DOHH2 (cell line): ENCODE results near the gene TCHP.

Source experiments
- H3F3A ChIP-seq: fragments of 200-600 bp; sonication (generic), shearing (Covaris generic); 2 replicates; pipeline ENCODE4 v1.6.0; 2016; ENCODE audit warnings: antibody characterized with exemption, mild to moderate bottlenecking; ENCODE audit not compliant: control insufficient read depth, insufficient read depth
- H3K27ac ChIP-seq: fragments of 200-600 bp; sonication (generic); 2 replicates; pipeline ENCODE4 v1.5.1; 2014; ENCODE audit warnings: low read depth, mild to moderate bottlenecking, low read length, moderate library complexity
- H3K27me3 ChIP-seq: fragments of 200-600 bp; sonication (generic); 2 replicates; pipeline ENCODE4 v1.6.1; 2014; ENCODE audit warnings: mild to moderate bottlenecking, low read length, mixed read lengths; ENCODE audit not compliant: control insufficient read depth
- H3K36me3 ChIP-seq: fragments of 200-600 bp; sonication (generic); 2 replicates; pipeline ENCODE4 v1.6.1; 2014; ENCODE audit warnings: mild to moderate bottlenecking, low read length, moderate library complexity, mixed read lengths; ENCODE audit not compliant: control insufficient read depth
- H3K4me1 ChIP-seq: fragments of 200-600 bp; sonication (generic); 2 replicates; pipeline ENCODE4 v1.6.1; 2014; ENCODE audit warnings: mild to moderate bottlenecking, low read length, mixed read lengths; ENCODE audit not compliant: control insufficient read depth
- H3K4me2 ChIP-seq: fragments of 200-600 bp; sonication (generic); 2 replicates; pipeline ENCODE4 v1.6.0; 2014; ENCODE audit warnings: mild to moderate bottlenecking, low read length, moderate library complexity
- H3K4me3 ChIP-seq: fragments of 200-600 bp; sonication (generic); 2 replicates; pipeline ENCODE4 v1.5.1; 2014; ENCODE audit warnings: mild to moderate bottlenecking, low read length, mixed read lengths
- H3K79me2 ChIP-seq: fragments of 200-600 bp; sonication (generic); 2 replicates; pipeline ENCODE4 v1.6.1; 2014; ENCODE audit warnings: mild to moderate bottlenecking, low read length, mixed read lengths; ENCODE audit not compliant: control insufficient read depth
- H3K9me2 ChIP-seq: fragments of 200-600 bp; sonication (generic); replicated peaks from 2 replicates; pipeline ENCODE4 v1.6.1; 2014; ENCODE audit warnings: mild to moderate bottlenecking, low read length, mixed read lengths; ENCODE audit not compliant: control insufficient read depth
- H3K9me3 ChIP-seq: fragments of 200-600 bp; sonication (generic); 2 replicates; pipeline ENCODE4 v1.6.1; 2014; ENCODE audit warnings: antibody characterized with exemption, low read length, mixed read lengths; ENCODE audit not compliant: control insufficient read depth, insufficient read depth
- H4K20me1 ChIP-seq: fragments of 200-600 bp; sonication (generic); 2 replicates; pipeline ENCODE4 v1.6.0; 2014; ENCODE audit warnings: low read depth, mild to moderate bottlenecking, antibody characterized with exemption, low read length, moderate library complexity; ENCODE audit not compliant: control insufficient read depth, insufficient read depth
- EZH2phosphoT487 ChIP-seq: fragments of 200-600 bp; sonication (generic); IDR thresholded peaks from 2 replicates; pipeline ENCODE4 v1.6.1; 2017; ENCODE audit warnings: borderline replicate concordance, mild to moderate bottlenecking, antibody characterized with exemption, low read length, moderate library complexity, mixed read lengths
- TF ChIP-seq, protein P1 (sequence below): fragments of 200-600 bp; sonication (generic); IDR thresholded peaks from one replicate; pipeline ENCODE4 v1.5.1; 2014; ENCODE audit warnings: antibody characterized with exemption, mild to moderate bottlenecking, low read depth, low read length; ENCODE audit not compliant: poor library complexity, severe bottlenecking

TCHP gene

DNA sequence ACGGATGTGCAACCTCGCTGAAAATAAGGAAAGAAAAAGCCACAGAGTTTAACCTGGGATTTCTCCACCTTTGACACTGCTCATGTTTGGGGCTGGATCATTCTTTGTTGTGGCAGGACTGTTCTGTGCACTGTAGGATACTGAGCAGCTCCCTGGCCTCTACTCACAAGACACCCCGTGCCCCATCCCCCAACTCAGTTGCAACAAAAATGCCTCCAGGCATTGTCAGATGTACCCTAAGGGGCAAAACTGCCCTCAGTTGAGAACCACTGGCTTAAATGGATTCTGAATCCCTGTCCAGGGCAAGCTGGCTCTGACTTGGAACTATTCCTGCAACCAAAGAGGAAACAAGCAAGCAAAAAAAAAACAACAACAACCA lies 21.8 kb upstream of the TCHP start:
- Histone ChIP-seq H3K9me2 (no peaks in the 10 kb centered on the region), H3K4me3 (no peak overlapping the region), H3K36me3 (no peaks in the 10 kb centered on the region), H3K4me1 (peaks cover 57% of the 10 kb centered on the region), H4K20me1 (no peaks in the 10 kb centered on the region), H3F3A (no peaks in the 10 kb centered on the region), H3K79me2 (peaks cover 14% of the 10 kb centered on the region), H3K27me3 (peaks cover 2% of the 10 kb centered on the region; the same call in 1 of the 2 replicates), H3K9me3 (no peaks in the 10 kb centered on the region), H3K4me2 (no peak overlapping the region), H3K27ac (no peak overlapping the region)
- no peak for TF ChIP-seq EZH2phosphoT487
- TF ChIP-seq, protein P1, sequence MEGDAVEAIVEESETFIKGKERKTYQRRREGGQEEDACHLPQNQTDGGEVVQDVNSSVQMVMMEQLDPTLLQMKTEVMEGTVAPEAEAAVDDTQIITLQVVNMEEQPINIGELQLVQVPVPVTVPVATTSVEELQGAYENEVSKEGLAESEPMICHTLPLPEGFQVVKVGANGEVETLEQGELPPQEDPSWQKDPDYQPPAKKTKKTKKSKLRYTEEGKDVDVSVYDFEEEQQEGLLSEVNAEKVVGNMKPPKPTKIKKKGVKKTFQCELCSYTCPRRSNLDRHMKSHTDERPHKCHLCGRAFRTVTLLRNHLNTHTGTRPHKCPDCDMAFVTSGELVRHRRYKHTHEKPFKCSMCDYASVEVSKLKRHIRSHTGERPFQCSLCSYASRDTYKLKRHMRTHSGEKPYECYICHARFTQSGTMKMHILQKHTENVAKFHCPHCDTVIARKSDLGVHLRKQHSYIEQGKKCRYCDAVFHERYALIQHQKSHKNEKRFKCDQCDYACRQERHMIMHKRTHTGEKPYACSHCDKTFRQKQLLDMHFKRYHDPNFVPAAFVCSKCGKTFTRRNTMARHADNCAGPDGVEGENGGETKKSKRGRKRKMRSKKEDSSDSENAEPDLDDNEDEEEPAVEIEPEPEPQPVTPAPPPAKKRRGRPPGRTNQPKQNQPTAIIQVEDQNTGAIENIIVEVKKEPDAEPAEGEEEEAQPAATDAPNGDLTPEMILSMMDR, result no peak

DNA sequence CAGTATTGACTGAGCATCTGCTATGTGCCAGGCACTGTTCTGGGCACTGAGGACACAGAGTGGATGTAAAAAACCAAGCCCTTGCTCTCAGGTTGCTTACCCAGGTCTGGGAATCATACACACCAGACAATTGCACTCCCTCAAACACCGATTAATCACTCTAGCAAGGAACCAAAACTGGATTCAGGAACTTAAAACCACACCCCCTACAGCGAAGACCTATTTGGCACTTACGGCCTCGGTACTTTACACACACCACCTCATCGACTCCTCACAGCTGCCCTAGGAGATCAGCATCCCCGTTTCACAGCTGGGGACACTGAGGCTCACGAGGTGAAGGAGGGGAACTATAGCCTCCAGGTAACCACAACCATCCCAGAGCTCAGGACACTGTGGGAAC lies 21.3 kb upstream of the TCHP start:
- Histone ChIP-seq H3F3A (no peaks in the 10 kb centered on the region), H4K20me1 (no peaks in the 10 kb centered on the region), H3K79me2 (peaks cover 14% of the 10 kb centered on the region), H3K4me1 (peaks cover 57% of the 10 kb centered on the region), H3K27ac (no peak overlapping the region), H3K4me3 (peak overlapping the region; percentile 81), H3K9me3 (no peaks in the 10 kb centered on the region), H3K27me3 (peaks cover 4% of the 10 kb centered on the region; the same call in 1 of the 2 replicates), H3K4me2 (peak overlapping the region; percentile 94), H3K9me2 (no peaks in the 10 kb centered on the region), H3K36me3 (no peaks in the 10 kb centered on the region)
- no peak for TF ChIP-seq EZH2phosphoT487
- TF ChIP-seq, protein P1, result no peak

DNA sequence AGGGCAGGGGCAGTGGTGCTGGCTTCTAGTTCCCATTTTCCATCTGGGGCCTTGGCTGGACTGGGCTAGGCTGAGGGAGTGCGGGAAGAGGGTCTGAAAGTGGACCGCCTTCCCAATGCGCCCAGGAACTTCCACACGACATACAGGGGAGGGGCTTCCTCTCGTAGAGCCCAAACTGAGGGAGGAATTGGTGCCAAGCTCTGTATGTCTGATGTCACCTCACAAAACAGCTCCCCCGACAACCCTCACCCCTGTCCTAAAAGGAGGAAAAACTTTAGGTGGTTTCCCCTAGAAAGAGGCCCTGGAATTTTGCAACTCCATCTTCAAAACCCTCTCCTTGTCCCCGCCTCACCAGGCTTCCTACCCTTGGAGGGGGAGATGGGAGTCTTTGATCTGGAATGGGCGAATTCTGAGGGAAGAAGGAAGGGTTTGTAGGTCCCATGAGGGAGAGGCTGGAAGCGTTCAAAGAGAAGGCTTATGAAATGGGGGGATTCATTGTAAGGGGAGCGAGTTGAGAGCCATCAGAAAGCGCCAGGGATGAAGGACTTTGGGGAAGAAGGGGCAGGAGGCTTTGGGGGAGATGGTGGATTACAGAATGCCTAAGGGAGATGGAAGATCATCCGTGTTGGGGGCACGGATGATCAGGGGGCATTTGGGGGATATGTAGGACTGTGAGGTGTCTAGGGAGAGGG lies 20.6 kb upstream of the TCHP start:
- Histone ChIP-seq H3K4me1 (peaks cover 54% of the 10 kb centered on the region), H3K4me2 (peak overlapping the region; percentile 94), H3K79me2 (peaks cover 14% of the 10 kb centered on the region), H3K27me3 (peaks cover 5% of the 10 kb centered on the region; the same call in 1 of the 2 replicates), H3K4me3 (peak overlapping the region; percentile 81), H3F3A (no peaks in the 10 kb centered on the region), H3K9me3 (no peaks in the 10 kb centered on the region), H3K36me3 (no peaks in the 10 kb centered on the region), H3K9me2 (no peaks in the 10 kb centered on the region), H3K27ac (no peak overlapping the region), H4K20me1 (no peaks in the 10 kb centered on the region)
- no peak for TF ChIP-seq EZH2phosphoT487
- TF ChIP-seq, protein P1, result peak; percentile 5
